ENCODE measurements around the gene GPR176. TPM values are rescaled to one million over a fixed set of nuclear protein-coding genes. Genes with fewer than 3 reads are reported as not detected.
A peak's percentile ranks its signal among the peaks of the same experiment; 100 is the strongest.

The GPR176 gene
- total and polyA plus RNA-seq, 7 experiments from 2014 or later, result 0.07 TPM; not detected in 6

GRCh38 chr15:39937696-39938095 lies 17.6 kb upstream of the GPR176 start:
- no peaks in the 10 kb centered on the region for H3K9me3 ChIP-seq (ENCODE audit: control insufficient read depth in 2 of 3, low read length in 3 of 3)
- peaks cover 14 to 16% of the 10 kb centered on the region in 2 donors for H3K4me1 ChIP-seq (ENCODE audit: control insufficient read depth in 2 of 2, insufficient read depth in 2 of 2, low read length in 2 of 2)
- Mint-ChIP-seq H3K27ac (no peak overlapping the region), H3K9me3 (no peaks in the 10 kb centered on the region), H3K36me3 (peaks cover 8 to 31% (median 19%) of the 10 kb centered on the region in 5 donors), H3K4me3 (no peak overlapping the region), H3K27me3 (no peaks in the 10 kb centered on the region), H3K4me1 (peaks cover 27 to 54% (median 31%) of the 10 kb centered on the region in 7 donors)
- ChIA-PET CTCF (no interaction called here), POLR2A (no interaction called here)
- no peak for ATAC-seq
- H3K4me3 ChIP-seq (ENCODE audit: low read length), result no peak overlapping the region
- H3K27ac ChIP-seq (ENCODE audit: low read depth, low read length), result no peak overlapping the region
- intact Hi-C loops (cut with micrococcal nuclease), result no loop called here
- H3K36me3 ChIP-seq (ENCODE audit: control insufficient read depth in 2 of 3, insufficient read depth in 3 of 3, low read length in 3 of 3), result peaks cover 0 to 6% (median 5%) of the 10 kb centered on the region in 3 experiments
- no peaks in the 10 kb centered on the region for H3K27me3 ChIP-seq (ENCODE audit: control insufficient read depth in 2 of 2, insufficient read depth in 2 of 2, low read length in 2 of 2)
- DNase-seq, result no peak

- intact Hi-C loops (cut with micrococcal nuclease), result no loop called here
- no peak overlapping the region for H3K27ac ChIP-seq (ENCODE audit: low read depth, low read length)
- no peaks in the 10 kb centered on the region for H3K9me3 Mint-ChIP-seq
- ChIA-PET POLR2A (no interaction called here), CTCF (interaction anchor here (0.6 kb wide), 1 partner anchor 1134 kb away, joined by 3 read pairs; no protein-coding TSS in a partner anchor)
- no peak overlapping the region for H3K4me3 ChIP-seq (ENCODE audit: low read length)
- no peaks in the 10 kb centered on the region for H3K27me3 ChIP-seq (ENCODE audit: control insufficient read depth in 2 of 2, insufficient read depth in 2 of 2, low read length in 2 of 2)
- peak overlapping the region in 4 of 10 donors; percentile 3 to 11 (median 4) for H3K4me3 Mint-ChIP-seq
- H3K4me1 Mint-ChIP-seq, result peaks cover 29 to 53% (median 33%) of the 10 kb centered on the region in 7 donors
- ATAC-seq, result no peak
- peaks cover 4 to 28% (median 16%) of the 10 kb centered on the region in 5 donors for H3K36me3 Mint-ChIP-seq
- no peaks in the 10 kb centered on the region for H3K27me3 Mint-ChIP-seq
- DNase-seq, result no peak
- peaks cover 0 to 6% (median 5%) of the 10 kb centered on the region in 3 experiments for H3K36me3 ChIP-seq (ENCODE audit: control insufficient read depth in 2 of 3, insufficient read depth in 3 of 3, low read length in 3 of 3)
- no peaks in the 10 kb centered on the region for H3K9me3 ChIP-seq (ENCODE audit: control insufficient read depth in 2 of 3, low read length in 3 of 3)
- peaks cover 14 to 16% of the 10 kb centered on the region in 2 donors for H3K4me1 ChIP-seq (ENCODE audit: control insufficient read depth in 2 of 2, insufficient read depth in 2 of 2, low read length in 2 of 2)
- H3K27ac Mint-ChIP-seq, result no peak overlapping the region
Measured at GRCh38 chr15:39936681-39937080, 16.6 kb upstream of the GPR176 start.

GRCh38 chr15:39936187-39936586 lies 16.1 kb upstream of the GPR176 start:
- peaks cover 4 to 27% (median 16%) of the 10 kb centered on the region in 5 donors for H3K36me3 Mint-ChIP-seq
- H3K27ac ChIP-seq (ENCODE audit: low read depth, low read length), result no peak overlapping the region
- ChIA-PET CTCF (no interaction called here), POLR2A (interaction anchor here (0.7 to 3.4 kb wide), 2 partner anchors 16 to 371 kb away, joined by 3 to 19 read pairs; partner anchors contain the start of genes GPR176 and PLCB2)
- no peaks in the 10 kb centered on the region for H3K27me3 ChIP-seq (ENCODE audit: control insufficient read depth in 2 of 2, insufficient read depth in 2 of 2, low read length in 2 of 2)
- H3K9me3 ChIP-seq (ENCODE audit: control insufficient read depth in 2 of 3, low read length in 3 of 3), result no peaks in the 10 kb centered on the region
- DNase-seq, result no peak
- H3K4me3 ChIP-seq (ENCODE audit: low read length), result no peak overlapping the region
- peaks cover 29 to 53% (median 33%) of the 10 kb centered on the region in 7 donors for H3K4me1 Mint-ChIP-seq
- no peaks in the 10 kb centered on the region for H3K27me3 Mint-ChIP-seq
- H3K4me3 Mint-ChIP-seq, result peak overlapping the region in 5 of 10 donors; percentile 8 to 89 (median 35)
- no peak overlapping the region for H3K27ac Mint-ChIP-seq
- no peaks in the 10 kb centered on the region for H3K9me3 Mint-ChIP-seq
- intact Hi-C loops (cut with micrococcal nuclease), result no loop called here
- no peak for ATAC-seq
- peaks cover 14 to 16% of the 10 kb centered on the region in 2 donors for H3K4me1 ChIP-seq (ENCODE audit: control insufficient read depth in 2 of 2, insufficient read depth in 2 of 2, low read length in 2 of 2)
- peaks cover 0 to 6% (median 5%) of the 10 kb centered on the region in 3 experiments for H3K36me3 ChIP-seq (ENCODE audit: control insufficient read depth in 2 of 3, insufficient read depth in 3 of 3, low read length in 3 of 3)

- DNase-seq, result no peak
- intact Hi-C loops (cut with micrococcal nuclease), result loop anchor here in 1 of 2 donors (2.0 kb wide), 1 partner anchor 226 kb away; the partner anchor contains the start of gene BUB1B
- Histone ChIP-seq H3K4me3 (ENCODE audit: low read length) (no peak overlapping the region), H3K27me3 (ENCODE audit: control insufficient read depth in 2 of 2, insufficient read depth in 2 of 2, low read length in 2 of 2) (no peaks in the 10 kb centered on the region), H3K36me3 (ENCODE audit: control insufficient read depth in 2 of 3, insufficient read depth in 3 of 3, low read length in 3 of 3) (peaks cover 0 to 5% (median 0%) of the 10 kb centered on the region in 3 experiments), H3K27ac (ENCODE audit: low read depth, low read length) (no peak overlapping the region), H3K4me1 (ENCODE audit: control insufficient read depth in 2 of 2, insufficient read depth in 2 of 2, low read length in 2 of 2) (peaks cover 14 to 16% of the 10 kb centered on the region in 2 donors), H3K9me3 (ENCODE audit: control insufficient read depth in 2 of 3, low read length in 3 of 3) (no peaks in the 10 kb centered on the region)
- H3K27ac Mint-ChIP-seq, result peak overlapping the region in 1 of 9 donors; percentile 29
- CTCF ChIA-PET, result interaction anchor here (0.7 kb wide), 1 partner anchor 162 kb away, joined by 3 read pairs; no protein-coding TSS in a partner anchor
- peaks cover 4 to 22% (median 15%) of the 10 kb centered on the region in 5 donors for H3K36me3 Mint-ChIP-seq
- POLR2A ChIA-PET, result interaction anchor here (0.7 to 3.4 kb wide), 4 partner anchors 12 to 372 kb away, joined by 3 to 19 read pairs (median 3); partner anchors contain the start of genes GPR176 and PLCB2
- H3K4me3 Mint-ChIP-seq, result peak overlapping the region; percentile 21 to 92 (median 78)
- peaks cover 0 to 4% (median 0%) of the 10 kb centered on the region in 5 donors for H3K27me3 Mint-ChIP-seq
- ATAC-seq, result no peak
- H3K9me3 Mint-ChIP-seq, result no peaks in the 10 kb centered on the region
- peaks cover 29 to 53% (median 33%) of the 10 kb centered on the region in 7 donors for H3K4me1 Mint-ChIP-seq
Measured at GRCh38 chr15:39935241-39935640, 15.2 kb upstream of the GPR176 start.

- ATAC-seq, result no peak
- Histone ChIP-seq H3K36me3 (ENCODE audit: control insufficient read depth in 2 of 3, insufficient read depth in 3 of 3, low read length in 3 of 3) (peaks cover 0 to 5% (median 0%) of the 10 kb centered on the region in 3 experiments), H3K4me1 (ENCODE audit: control insufficient read depth in 2 of 2, insufficient read depth in 2 of 2, low read length in 2 of 2) (peaks cover 14 to 16% of the 10 kb centered on the region in 2 donors), H3K4me3 (ENCODE audit: low read length) (peak overlapping the region; percentile 76), H3K27me3 (ENCODE audit: control insufficient read depth in 2 of 2, insufficient read depth in 2 of 2, low read length in 2 of 2) (no peaks in the 10 kb centered on the region), H3K27ac (ENCODE audit: low read depth, low read length) (peak overlapping the region; percentile 78), H3K9me3 (ENCODE audit: control insufficient read depth in 2 of 3, low read length in 3 of 3) (no peaks in the 10 kb centered on the region)
- H3K4me1 Mint-ChIP-seq, result peaks cover 28 to 50% (median 33%) of the 10 kb centered on the region in 7 donors
- H3K27ac Mint-ChIP-seq, result peak overlapping the region; percentile 20 to 91 (median 64)
- peaks cover 2 to 20% (median 8%) of the 10 kb centered on the region in 5 donors for H3K36me3 Mint-ChIP-seq
- CTCF ChIA-PET, result interaction anchor here (0.7 kb wide), 1 partner anchor 163 kb away, joined by 3 read pairs; no protein-coding TSS in a partner anchor
- DNase-seq, result peak in 5 of 9 donors; percentile 5 to 14 (median 9)
- intact Hi-C loops (cut with micrococcal nuclease), result loop anchor here (1.0 to 5.0 kb wide), 8 partner anchors 13 to 633 kb away; partner anchors contain the start of genes FSIP1 (in 2 of the 2), BMF (in 1 of the 2), BUB1B (in 1 of the 2) and CCDC32 (in 1 of the 2)
- H3K9me3 Mint-ChIP-seq, result no peaks in the 10 kb centered on the region
- peaks cover 0 to 6% (median 0%) of the 10 kb centered on the region in 5 donors for H3K27me3 Mint-ChIP-seq
- POLR2A ChIA-PET, result interaction anchor here (0.7 to 3.4 kb wide), 3 partner anchors 12 to 104 kb away, joined by 3 to 19 read pairs (median 3); partner anchors contain the start of gene GPR176
- peak overlapping the region; percentile 86 to 95 (median 89) for H3K4me3 Mint-ChIP-seq
Measured at GRCh38 chr15:39934397-39935071, 14.5 kb upstream of the GPR176 start.

- no peaks in the 10 kb centered on the region for H3K27me3 ChIP-seq (ENCODE audit: control insufficient read depth in 2 of 2, insufficient read depth in 2 of 2, low read length in 2 of 2)
- H3K9me3 ChIP-seq (ENCODE audit: control insufficient read depth in 2 of 3, low read length in 3 of 3), result no peaks in the 10 kb centered on the region
- Mint-ChIP-seq H3K27me3 (peaks cover 0 to 6% (median 0%) of the 10 kb centered on the region in 5 donors), H3K27ac (no peak overlapping the region), H3K36me3 (peaks cover 0 to 12% (median 0%) of the 10 kb centered on the region in 5 donors), H3K9me3 (no peaks in the 10 kb centered on the region), H3K4me3 (no peak overlapping the region), H3K4me1 (peaks cover 23 to 35% (median 26%) of the 10 kb centered on the region in 7 donors)
- CTCF ChIA-PET, result interaction anchor here (0.6 kb wide), 1 partner anchor 13 kb away, joined by 3 read pairs; no protein-coding TSS in a partner anchor
- intact Hi-C loops (cut with micrococcal nuclease), result loop anchor here (5.0 kb wide), 4 partner anchors 36 to 636 kb away; partner anchors contain the start of genes BMF (in 1 of the 2), CCDC32 (in 1 of the 2), INAFM2 (in 1 of the 2) and RPUSD2 (in 1 of the 2)
- ATAC-seq (no peak), DNase-seq (no peak)
- peaks cover 0 to 5% (median 0%) of the 10 kb centered on the region in 3 experiments for H3K36me3 ChIP-seq (ENCODE audit: control insufficient read depth in 2 of 3, insufficient read depth in 3 of 3, low read length in 3 of 3)
- POLR2A ChIA-PET, result no interaction called here
- peaks cover 14 to 16% of the 10 kb centered on the region in 2 donors for H3K4me1 ChIP-seq (ENCODE audit: control insufficient read depth in 2 of 2, insufficient read depth in 2 of 2, low read length in 2 of 2)
- no peak overlapping the region for H3K27ac ChIP-seq (ENCODE audit: low read depth, low read length)
- no peak overlapping the region for H3K4me3 ChIP-seq (ENCODE audit: low read length)
Measured at GRCh38 chr15:39931615-39932014, 11.5 kb upstream of the GPR176 start.

Measured in naive thymus-derived CD4-positive, alpha-beta T cell (primary cell).